ENCODE results near the gene RFX3.

RFX3 gene

DNA sequence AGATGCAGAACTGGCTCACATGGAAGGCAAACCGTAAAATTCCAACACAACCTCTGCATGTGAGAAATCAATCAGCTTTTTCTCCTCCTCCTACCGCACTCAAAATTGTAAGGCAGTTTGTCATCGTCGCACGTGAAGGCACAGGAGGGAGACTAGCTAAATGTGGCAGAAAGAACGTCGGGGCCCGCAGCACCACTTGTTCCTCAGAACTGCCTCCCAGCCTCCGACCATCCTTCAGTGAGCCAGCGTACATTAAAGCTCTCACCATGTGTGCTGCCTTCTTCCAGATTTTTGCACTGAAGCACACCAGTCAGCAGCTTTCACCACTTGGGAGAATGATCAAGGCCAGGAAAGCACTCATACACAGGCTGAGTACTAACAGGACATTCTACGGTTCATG is 105.9 kb downstream of the RFX3 start:
- no peak for DNase-seq

DNA sequence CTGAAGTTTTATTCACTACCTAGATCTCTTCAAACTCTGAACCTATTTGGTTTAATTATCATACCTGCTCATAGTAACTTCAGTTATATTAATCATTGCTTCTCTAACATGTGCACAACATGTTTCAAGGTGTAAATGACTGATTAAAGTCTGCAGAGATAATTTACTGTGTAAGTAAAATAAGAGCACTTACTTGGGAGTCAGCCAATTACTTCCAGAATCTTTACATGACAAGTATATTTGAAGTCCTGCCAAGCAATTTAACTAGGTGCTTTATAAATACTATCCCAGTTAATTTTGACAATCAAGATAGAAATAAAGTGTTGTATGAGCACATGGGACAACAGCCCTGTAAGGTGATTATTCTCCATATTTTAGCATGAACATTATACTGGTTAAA is 109.9 kb downstream of the RFX3 start:
- DNase-seq = no peak

DNA sequence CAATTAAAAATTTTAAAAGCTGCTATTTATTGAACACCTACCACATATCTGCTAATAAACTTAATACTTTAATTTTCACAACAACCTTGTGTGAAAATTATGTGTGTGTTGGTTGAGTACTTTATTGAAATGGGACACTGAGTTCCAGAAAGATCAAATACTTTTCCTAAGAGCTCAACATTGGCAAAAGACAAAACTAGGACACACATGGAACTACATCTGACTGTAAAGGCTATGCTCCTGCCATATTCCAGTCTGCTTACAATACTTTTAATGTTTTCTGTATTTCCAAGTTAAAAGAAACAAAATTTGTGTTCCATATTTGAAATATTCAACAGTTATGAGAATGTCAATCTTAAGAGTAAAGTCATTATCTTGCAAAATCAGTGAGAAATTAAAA is 111.8 kb downstream of the RFX3 start:
- no peak for DNase-seq

DNA sequence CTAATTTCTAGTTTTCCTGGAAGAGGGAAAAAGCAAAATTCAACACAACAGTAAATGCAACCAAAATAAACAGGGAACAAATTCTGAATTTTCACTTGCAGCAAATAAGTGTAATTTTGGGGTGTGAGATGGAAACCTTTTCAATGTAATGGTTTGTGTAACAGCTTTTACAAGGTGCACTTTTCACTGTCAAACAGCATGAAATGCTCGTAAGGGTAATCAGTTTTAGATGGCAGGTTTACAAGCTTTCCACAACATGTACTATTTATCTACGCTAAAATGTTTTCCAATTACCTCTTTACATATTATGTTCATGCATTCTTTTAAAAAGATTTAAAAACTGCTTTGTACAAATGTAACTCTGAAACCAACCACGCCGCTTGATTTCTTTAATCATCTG is 115.3 kb downstream of the RFX3 start:
- no peak for DNase-seq

DNA sequence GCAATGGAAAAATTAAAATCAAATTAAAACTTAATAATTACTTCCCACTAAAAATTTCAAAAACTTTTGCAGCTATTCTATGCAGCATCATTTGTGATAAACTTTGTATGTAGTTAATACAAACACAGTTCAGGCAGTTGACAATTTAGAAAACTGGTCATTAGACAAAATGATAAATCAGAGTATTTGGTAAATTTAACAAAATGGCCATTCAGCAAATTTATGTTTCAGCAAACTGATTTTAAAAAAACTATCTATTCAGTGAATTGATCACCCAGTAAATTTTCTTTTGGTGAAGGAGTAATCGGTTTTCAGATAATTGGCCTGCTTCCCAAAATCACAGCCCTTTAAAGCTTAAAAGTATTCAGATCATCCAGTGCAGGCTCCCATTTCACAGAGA is 116.3 kb downstream of the RFX3 start:
- no peak for DNase-seq

DNA sequence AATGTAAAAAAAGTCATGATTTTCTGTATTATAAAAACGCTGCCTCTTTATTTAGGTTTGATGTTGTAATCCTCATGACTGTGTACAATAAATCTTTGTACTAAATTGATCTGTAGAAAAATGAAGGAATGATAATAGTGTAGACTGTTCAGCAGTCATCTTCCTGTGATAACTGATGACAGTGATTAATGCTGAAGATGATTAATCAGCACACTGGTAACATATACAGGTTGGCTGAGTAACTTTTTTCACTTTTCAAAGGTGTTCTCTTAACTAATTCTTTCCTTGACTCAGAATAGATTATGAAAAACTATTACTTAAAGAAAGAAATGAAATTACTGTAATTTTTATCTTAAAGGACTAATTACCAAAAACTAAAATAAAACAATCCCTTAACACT is 122.5 kb downstream of the RFX3 start:
- no peak for DNase-seq

DNA sequence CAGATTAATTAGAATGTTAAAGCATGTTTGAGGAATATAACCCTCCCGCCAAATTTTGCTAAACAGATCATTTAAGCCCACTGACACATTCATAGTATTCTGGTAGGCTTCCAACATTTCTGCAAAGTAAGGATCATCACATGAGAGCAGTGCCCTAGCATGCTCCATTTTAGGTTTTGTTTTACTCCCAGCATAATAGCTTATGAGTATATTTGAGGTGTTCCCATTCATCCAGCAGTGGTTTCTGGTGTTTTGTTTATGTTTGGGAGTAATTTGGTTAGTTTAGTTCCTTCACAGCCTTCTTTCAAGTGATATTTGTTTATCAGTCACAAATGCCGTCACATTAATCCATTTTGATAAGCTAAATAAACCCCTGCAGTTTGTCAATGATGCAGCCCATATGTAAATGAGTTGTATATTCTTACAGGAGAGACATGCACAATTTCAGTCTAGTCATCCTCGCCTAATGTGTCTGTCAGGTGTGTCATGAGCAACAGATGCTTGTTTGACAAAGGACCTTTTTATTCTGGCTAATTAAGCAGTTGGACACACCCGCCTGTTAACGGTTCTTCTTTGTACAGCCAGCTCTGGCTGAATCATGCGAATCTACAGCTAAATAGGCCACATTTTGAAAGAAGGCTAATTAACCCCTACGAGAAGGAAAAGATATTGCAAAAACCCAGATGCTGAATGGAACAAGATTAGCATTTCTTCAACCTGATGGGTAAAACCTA is 124.4 kb downstream of the RFX3 start:
- DNase-seq = peak; percentile 57

DNA sequence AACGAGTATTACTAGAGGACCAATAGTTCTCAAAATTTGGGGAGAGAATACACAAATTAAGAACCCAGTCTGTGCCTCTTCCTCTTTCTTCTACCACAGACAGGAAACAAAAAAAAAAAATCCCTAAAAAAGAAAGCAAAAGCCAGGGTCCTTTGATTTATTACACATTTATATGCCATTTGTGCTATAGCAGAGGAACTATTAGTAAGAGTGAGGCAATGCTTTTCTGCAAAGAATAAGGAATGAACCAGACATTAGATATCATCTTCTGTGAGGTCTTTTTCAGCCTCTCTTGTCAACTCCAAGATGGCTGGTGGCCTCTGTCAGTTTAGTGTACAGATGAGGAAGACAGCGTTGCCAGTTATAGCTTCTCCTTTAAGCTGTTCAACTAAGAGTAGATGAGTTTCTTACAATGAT is 127.6 kb downstream of the RFX3 start:
- DNase-seq = no peak

DNA sequence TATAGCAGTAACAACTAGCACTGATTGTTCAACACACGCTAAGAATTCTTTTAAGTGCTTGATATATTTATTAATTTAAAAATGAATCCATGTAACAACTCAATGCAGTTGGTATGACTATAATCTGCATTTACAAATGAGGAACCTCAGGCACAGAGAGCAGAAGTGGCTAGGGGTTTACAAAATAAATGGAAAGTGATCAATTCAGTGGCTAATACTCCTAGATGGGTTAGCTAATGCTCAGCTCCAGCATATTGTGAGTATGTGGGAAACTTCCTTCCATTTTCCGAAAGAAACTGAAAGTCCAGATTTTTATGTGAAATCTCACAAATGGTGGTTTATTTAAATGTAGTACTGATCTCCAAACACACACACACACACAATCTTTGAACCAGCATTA is 128.0 kb downstream of the RFX3 start:
- DNase-seq = no peak

DNA sequence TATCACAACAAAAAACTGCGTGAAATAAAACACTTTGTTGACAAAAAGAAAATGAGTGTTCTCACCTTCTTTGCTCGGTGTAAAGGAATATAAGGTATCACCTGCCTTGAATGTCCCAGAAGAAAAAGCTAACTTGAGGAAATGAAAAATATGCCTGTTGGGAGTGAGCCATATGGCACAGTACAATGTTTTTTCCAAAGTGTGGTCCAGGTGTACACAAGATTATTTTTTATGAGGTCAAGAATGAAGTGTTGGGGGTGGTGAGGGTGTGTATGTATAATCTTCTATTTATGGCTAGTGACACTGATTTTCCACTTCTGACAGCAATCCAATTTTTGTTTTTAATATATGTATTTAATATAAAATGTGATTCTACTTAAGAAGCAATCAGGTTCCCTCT is 134.4 kb downstream of the RFX3 start:
- DNase-seq = no peak

DNA sequence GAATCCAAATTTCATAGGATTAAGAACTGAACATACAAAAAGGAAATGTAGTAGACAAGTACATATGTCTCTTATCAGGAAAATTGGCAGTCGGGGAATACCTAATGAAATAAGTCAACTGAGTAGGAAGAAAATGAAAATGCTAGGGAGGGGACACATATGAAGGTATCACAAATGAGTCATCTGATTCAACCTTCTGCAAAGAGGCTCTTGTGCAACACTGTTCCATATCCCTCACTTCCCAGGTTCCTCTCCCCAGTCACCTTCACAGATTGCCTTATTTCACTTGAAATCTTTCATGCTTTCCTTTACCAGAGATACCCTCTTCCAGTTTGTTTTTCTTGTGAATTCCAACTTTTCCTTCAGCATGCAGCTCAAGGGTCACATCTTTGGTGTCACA is 139.0 kb downstream of the RFX3 start:
- no peak for DNase-seq

DNA sequence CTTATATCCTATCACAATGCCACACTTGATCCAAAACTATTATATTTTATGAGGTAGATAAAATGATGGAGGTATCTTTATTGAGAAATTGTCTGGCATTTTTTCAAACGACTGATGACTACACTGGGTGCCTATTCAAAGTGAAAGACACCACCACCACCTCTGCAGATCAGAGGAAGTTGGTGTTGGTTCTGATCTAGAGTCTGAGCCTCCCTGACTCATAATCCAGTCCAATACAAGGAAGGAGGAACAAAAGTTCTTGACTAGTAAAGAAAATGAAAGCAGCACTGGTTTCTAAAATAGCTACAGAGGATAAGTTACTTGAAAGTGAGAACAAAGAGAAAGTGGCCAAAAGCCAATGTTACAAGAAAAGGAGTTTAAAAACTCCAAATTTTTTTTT is 139.9 kb downstream of the RFX3 start:
- DNase-seq = no peak

DNA sequence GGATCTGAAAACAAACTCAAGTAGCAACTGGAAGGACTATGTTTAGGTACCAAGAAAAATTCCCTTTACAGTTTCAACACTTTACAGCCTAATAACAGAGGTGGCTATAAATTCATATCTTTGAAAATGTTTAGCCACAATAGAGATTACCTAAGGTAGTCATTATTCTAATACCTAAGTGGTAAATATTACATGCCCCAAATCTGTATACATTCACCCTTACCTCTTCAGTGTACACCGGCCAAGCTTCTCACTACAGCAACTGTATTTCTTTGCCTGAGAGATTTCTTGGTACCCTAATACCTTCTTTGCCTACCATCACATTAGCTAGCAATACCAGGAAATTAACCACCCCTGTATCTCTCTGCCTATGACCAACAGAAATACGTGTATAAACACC is 154.0 kb downstream of the RFX3 start:
- DNase-seq = no peak

DNA sequence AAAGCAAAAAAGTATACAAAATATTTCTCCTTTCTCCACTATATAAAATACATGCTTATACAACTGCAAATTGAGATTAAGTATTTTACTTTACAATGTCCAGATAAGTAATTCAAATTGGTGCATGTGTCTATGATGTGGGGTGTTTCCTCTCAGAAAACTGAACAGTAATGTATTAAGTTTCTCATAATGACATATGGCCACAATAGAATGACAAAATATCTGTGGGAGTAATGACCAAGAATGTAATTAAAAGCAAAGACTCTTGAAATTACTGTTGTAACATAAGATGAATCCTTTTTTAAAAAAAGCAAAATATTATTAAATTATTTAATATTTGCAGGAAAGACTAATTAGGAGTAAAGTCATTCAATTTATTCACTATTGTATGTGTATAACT is 155.1 kb downstream of the RFX3 start:
- DNase-seq = no peak

DNA sequence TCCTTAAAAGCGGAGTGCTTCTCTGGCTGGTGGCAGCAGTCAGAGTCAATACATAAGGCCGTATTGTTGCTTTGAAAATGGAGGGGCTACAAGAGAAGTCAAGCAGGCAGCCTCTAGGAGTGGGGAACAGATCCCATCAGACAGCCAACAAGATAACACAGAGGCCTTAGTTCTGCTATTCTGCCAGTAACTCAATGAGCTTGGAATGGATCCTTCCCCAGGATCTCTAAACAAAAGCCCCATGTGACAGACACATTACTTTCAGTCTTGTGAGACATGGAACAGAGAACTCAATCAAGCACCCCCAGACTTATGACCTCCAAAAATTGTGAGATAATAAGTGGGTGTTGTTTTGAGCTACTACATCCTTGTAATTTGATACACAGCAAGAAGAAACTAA is 158.6 kb downstream of the RFX3 start:
- no peak for DNase-seq

DNA sequence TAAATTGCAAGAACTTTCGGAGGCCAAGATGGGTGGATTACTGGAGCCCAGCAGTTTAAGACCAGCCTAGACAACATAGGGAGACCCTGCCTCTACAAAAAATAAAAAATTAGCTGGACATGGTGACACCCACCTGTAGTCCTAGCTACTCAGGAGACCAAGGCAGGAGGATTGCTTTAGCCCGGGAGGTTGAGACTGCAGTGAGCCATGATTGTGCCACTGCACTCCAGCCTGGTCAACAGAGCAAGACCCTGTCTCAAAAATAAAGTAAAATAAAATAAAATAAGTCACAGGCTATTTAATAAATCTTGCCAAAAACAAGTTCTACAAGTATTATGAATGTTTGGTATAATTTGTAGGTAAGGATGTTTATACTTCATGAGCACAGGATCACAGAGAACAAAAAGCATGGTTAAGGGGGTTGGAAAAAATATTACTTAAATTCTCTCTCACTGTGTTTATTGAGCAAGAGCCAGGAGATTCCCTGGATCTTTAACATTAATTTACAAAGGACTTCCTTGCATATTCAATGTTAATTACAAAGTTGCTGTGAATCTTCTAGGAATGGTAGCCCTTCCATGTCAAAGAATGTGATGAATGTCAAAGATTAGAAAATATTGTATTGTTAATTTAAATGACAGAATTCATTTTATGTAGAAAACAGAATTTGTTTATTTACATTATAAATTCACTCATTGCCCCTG is 164.0 kb downstream of the RFX3 start:
- no peak for DNase-seq

DNA sequence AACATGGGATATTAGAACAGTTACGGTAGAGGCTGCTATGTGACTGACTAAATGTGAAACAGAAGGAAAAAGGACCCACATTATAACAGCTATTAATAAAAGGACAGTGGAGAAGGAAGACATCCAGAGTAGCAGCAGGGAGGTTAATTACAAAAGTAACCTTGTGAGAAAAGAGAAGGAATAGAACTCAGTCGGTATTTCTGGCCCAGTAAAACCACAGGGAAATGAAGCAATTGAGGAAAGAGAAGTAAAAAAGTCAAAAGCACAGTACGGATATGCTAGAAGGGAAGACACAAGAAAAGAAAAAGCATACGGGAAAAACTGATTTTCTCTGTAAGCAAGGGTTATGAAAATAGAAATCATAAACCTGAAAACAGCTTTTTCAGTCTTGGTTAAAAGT is 164.7 kb downstream of the RFX3 start:
- DNase-seq = no peak

DNA sequence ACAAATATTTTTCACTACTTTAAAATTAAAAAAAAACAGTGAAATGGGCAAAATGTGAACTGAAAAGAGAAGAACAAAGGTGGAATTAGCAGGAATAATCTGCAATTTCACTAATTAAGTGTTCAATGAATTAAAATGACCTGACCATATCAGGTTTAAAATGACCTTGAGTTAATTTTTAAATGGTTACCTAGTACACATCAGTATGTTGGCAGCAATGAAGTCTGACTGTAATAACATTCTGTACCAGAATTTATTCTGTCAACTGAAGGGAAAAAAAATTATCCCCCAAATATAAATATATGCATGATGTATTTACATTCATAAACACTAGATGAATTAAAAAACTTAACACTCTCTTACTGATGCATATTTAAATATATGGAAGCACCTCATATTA is 165.6 kb downstream of the RFX3 start:
- DNase-seq = no peak

DNA sequence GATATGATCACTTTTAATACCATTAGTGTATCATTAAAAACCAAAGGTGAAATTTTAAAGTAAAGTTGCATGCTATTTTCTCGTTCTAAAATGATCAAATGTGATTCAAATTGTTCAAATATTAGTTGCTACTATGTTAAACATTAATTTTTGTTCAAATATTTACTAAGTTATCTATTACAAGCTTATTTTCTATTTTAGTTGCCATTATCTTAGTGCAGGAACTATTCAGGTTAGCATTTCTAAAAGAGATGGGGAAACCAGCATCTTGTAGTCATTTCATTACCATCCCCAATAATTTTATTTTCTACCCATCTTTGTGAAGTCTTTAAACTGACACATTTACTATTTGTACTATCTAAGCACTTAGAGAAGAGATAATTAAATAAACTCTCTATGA is 166.0 kb downstream of the RFX3 start:
- DNase-seq = no peak

DNA sequence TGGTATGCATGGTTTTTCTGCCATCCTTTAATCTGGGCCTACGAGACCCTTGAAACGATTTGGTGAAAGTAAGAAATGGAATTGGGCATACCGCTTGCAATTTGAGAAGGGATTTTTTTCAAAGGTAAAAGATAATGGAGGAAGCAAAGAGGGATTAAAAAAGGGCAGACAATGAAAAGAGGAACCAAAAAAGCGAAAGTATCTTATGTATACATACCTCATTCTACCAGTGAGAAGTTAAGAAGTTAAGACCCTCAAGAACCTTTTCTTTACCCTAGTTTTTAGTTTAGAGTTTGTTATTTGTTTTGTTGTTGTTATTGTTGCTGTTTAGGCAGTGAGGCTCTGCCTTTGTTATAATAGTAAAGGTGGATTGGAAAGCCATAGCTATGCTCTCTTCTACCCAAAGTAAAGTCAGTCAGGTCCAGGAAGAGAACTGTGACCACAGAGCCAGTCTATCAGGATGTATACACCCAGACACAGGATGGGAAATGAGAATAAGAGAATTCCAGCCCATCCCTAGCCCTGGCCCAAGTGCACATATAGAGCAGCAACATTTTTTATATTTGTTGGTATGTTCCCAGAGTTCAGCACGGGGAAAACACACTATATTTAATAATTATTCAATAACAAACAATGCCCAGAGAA is 166.6 kb downstream of the RFX3 start:
- no peak for DNase-seq

DNA sequence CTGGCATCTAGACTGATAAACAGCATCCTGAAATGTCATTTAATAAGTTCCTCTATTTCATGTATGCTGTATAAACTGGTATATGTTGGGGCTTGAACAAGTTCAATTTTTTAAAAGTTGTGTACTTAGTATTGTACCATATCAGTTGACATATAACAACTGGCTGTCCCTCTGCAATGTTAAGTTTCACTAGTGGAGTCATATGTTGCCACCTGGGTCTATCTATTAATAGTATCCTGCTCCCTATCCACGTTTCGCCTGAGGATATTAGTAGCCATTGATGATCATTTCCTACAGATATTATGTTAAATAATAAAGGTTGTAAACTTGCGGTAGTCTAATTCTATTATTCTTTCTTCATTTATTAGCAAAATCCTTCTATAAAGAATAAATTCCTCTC is 177.6 kb downstream of the RFX3 start:
- DNase-seq = no peak

DNA sequence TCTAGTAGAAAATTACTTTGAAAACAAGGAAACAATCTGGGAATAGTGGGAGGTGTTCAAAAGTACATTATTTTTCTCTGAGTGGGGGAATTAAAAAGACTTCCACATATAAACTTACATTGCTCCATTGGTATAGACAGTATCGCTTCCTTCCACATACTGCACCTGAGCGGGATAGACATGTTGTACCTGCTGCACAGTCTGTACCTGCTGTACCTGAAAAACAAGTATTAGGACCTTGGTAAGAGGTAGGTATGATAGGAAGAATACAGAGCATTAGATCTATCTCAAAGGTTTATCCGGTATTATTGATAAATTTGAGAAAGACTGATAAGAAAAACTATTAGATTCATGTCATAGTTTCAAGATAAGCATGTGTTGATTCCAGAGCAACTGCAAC is 179.3 kb downstream of the RFX3 start:
- no peak for DNase-seq

DNA sequence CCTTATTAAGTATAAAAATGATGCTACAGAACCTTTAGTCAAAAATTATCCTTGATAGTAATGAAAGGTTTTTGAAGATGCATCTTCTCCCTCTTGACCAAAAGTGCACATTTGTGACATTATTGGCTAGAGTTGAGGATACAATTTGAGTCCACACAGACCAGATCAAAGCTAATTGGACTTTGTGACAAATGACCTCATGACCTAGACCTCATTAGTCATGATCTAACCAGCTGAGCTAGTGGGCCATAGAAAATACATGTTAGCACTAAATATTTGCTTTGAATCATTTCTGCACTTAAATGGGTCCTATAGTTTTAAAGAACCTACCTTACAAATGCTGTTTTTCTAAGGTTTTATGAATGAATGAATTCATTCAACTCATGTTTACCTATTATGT is 182.1 kb downstream of the RFX3 start:
- no peak for DNase-seq

DNA sequence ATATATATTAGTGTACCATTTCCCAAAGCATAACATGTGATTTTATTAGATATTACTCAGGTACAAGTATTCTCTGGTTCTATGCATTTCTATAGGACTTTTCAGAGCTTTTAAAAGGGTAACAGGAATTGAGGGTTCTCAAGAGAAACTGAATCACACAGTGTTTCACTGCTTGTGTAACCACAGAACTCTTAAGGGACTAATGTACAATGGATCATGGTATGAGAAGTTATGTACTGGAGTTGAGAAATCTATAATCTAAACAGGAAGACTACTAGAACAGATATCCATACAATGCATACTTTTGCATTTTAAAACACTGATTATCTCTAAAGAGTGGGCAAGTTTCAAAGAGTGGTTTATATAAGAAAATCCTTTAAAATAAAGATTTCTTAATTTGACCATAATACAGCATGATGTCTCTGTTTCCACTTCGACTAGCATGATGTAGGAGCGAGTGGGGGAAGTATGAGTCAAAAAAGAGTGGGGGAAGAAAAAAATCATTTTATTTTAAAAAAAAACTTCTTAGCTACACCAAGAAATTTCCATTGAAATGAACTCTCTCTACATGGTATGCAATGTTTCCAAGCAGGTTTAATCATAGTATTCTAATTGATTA is 183.5 kb downstream of the RFX3 start:
- DNase-seq = no peak
